ENCODE results near the gene POLR2J2.
"Not testable (repeated sequence)": the region's sequence is repeated elsewhere in the genome, so short reads cannot be mapped to it uniquely, and the experiment has no call there.

Gene POLR2J2

GRCh38 chr7:102671166-102671955 lies at the start of gene POLR2J2:
Gene POLR2J2, minus strand, starts transcription at chr7:102671663. Its CDS starts 62 bp downstream, at chr7:102671601.
- H3K4me3 ChIP-seq (ENCODE audit: low read depth in 1 of 2, low read length in 2 of 2); H3K36me3 ChIP-seq (ENCODE audit: insufficient read depth, low read length); H3K79me2 ChIP-seq (ENCODE audit: insufficient read depth, low read length); H2AFZ ChIP-seq (ENCODE audit: low read depth, low read length); H3K4me1 ChIP-seq (ENCODE audit: insufficient read depth, low read length); H3K4me2 ChIP-seq (ENCODE audit: insufficient read depth, low read length); H3K27me3 ChIP-seq (ENCODE audit: insufficient read depth, low read length, poor library complexity); H3K9ac ChIP-seq (ENCODE audit: low read depth, low read length); H3K9me3 ChIP-seq (ENCODE audit: insufficient read depth, low read length, severe bottlenecking); H4K20me1 ChIP-seq (ENCODE audit: insufficient read depth, low read length); H3K27ac ChIP-seq (ENCODE audit: low read length); DNase-seq: not testable (repeated sequence)
- peak; percentile 84 for ATAC-seq (ENCODE audit: insufficient read depth, low read depth)

DNA sequence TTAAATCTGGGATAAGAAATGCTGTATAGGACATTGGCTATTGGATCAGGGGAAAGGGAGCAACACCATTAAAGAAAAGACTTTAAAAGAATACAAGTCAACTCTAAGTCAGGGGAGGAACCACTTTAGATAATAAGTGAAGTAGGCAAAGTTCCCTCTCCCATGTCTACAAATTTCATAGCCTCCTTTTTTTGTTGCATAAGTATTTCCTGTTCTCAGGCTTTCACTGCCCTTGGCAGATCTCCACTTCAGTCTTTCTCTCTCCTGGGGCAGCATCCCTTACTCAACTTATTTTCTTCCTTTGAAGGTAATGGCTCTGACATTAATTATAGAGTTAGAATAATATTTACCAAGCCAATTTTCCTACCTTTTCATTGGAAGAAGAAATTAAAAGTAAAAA lies 47.0 kb upstream of the POLR2J2 start:
- not testable (repeated sequence) for ATAC-seq (ENCODE audit: insufficient read depth, low read depth); H3K9me3 ChIP-seq (ENCODE audit: insufficient read depth, low read length, severe bottlenecking); H3K27me3 ChIP-seq (ENCODE audit: insufficient read depth, low read length, poor library complexity); H3K4me1 ChIP-seq (ENCODE audit: insufficient read depth, low read length); DNase-seq; H3K27ac ChIP-seq (ENCODE audit: low read length); H4K20me1 ChIP-seq (ENCODE audit: insufficient read depth, low read length); H2AFZ ChIP-seq (ENCODE audit: low read depth, low read length); H3K4me2 ChIP-seq (ENCODE audit: insufficient read depth, low read length); H3K36me3 ChIP-seq (ENCODE audit: insufficient read depth, low read length); H3K79me2 ChIP-seq (ENCODE audit: insufficient read depth, low read length); H3K4me3 ChIP-seq (ENCODE audit: low read depth in 1 of 2, low read length in 2 of 2); H3K9ac ChIP-seq (ENCODE audit: low read depth, low read length)

- not testable (repeated sequence) for H3K4me3 ChIP-seq (ENCODE audit: low read depth in 1 of 2, low read length in 2 of 2); H3K79me2 ChIP-seq (ENCODE audit: insufficient read depth, low read length); H3K4me1 ChIP-seq (ENCODE audit: insufficient read depth, low read length); DNase-seq; ATAC-seq (ENCODE audit: insufficient read depth, low read depth); H3K4me2 ChIP-seq (ENCODE audit: insufficient read depth, low read length); H3K27me3 ChIP-seq (ENCODE audit: insufficient read depth, low read length, poor library complexity); H2AFZ ChIP-seq (ENCODE audit: low read depth, low read length); H3K9ac ChIP-seq (ENCODE audit: low read depth, low read length); H3K36me3 ChIP-seq (ENCODE audit: insufficient read depth, low read length); H3K27ac ChIP-seq (ENCODE audit: low read length); H3K9me3 ChIP-seq (ENCODE audit: insufficient read depth, low read length, severe bottlenecking); H4K20me1 ChIP-seq (ENCODE audit: insufficient read depth, low read length)
Measured at GRCh38 chr7:102715718-102716117, 44.3 kb upstream of the POLR2J2 start.

DNA sequence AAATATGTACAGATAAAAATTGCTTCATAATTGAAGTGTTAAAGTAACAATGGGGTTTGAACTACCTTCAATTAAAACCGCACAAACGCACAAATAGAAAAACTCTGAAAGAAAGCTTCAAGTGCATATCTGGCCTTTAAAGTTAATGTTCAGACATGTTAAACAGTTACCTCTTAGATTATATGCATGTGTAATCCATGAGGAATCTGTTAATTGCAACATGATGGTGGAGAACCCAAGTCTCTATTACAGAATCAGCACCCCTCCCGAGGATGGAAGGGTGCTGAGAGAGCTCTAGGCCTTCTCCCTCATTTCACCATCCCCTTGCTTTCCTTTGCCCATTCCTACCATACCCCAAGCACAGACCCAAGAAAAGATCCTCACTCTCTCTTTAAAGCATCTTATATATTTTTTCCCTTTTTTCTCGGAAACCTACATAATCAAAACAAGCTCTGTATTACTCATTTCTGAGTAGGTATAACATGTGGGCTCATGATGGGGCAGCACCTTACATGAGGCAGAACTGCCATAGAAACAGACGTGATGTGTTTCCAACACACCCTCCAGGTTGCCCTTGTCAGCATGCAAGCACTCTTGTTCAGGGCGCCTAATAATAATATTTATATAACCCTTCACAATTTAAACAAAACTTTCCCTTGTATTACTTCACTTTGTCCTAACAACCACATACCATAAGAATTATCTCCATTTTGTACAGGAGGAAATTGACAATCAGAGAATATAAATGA lies 43.5 kb upstream of the POLR2J2 start:
- H4K20me1 ChIP-seq (ENCODE audit: insufficient read depth, low read length); H3K9ac ChIP-seq (ENCODE audit: low read depth, low read length); H3K9me3 ChIP-seq (ENCODE audit: insufficient read depth, low read length, severe bottlenecking); H3K79me2 ChIP-seq (ENCODE audit: insufficient read depth, low read length); H3K4me2 ChIP-seq (ENCODE audit: insufficient read depth, low read length); H3K27me3 ChIP-seq (ENCODE audit: insufficient read depth, low read length, poor library complexity); H3K27ac ChIP-seq (ENCODE audit: low read length); H2AFZ ChIP-seq (ENCODE audit: low read depth, low read length); H3K36me3 ChIP-seq (ENCODE audit: insufficient read depth, low read length); DNase-seq; H3K4me3 ChIP-seq (ENCODE audit: low read depth in 1 of 2, low read length in 2 of 2); ATAC-seq (ENCODE audit: insufficient read depth, low read depth); H3K4me1 ChIP-seq (ENCODE audit: insufficient read depth, low read length): not testable (repeated sequence)

- not testable (repeated sequence) for H2AFZ ChIP-seq (ENCODE audit: low read depth, low read length); H3K36me3 ChIP-seq (ENCODE audit: insufficient read depth, low read length); H3K4me1 ChIP-seq (ENCODE audit: insufficient read depth, low read length); H3K9ac ChIP-seq (ENCODE audit: low read depth, low read length); H3K4me3 ChIP-seq (ENCODE audit: low read depth in 1 of 2, low read length in 2 of 2); H3K27ac ChIP-seq (ENCODE audit: low read length); H3K4me2 ChIP-seq (ENCODE audit: insufficient read depth, low read length); H3K9me3 ChIP-seq (ENCODE audit: insufficient read depth, low read length, severe bottlenecking); DNase-seq; H3K79me2 ChIP-seq (ENCODE audit: insufficient read depth, low read length); ATAC-seq (ENCODE audit: insufficient read depth, low read depth); H3K27me3 ChIP-seq (ENCODE audit: insufficient read depth, low read length, poor library complexity); H4K20me1 ChIP-seq (ENCODE audit: insufficient read depth, low read length)
Measured at GRCh38 chr7:102713691-102714080, 42.2 kb upstream of the POLR2J2 start.

- not testable (repeated sequence) for H3K4me1 ChIP-seq (ENCODE audit: insufficient read depth, low read length); DNase-seq; H3K36me3 ChIP-seq (ENCODE audit: insufficient read depth, low read length); H3K9me3 ChIP-seq (ENCODE audit: insufficient read depth, low read length, severe bottlenecking); ATAC-seq (ENCODE audit: insufficient read depth, low read depth); H3K4me2 ChIP-seq (ENCODE audit: insufficient read depth, low read length); H3K4me3 ChIP-seq (ENCODE audit: low read depth in 1 of 2, low read length in 2 of 2); H3K27ac ChIP-seq (ENCODE audit: low read length); H3K27me3 ChIP-seq (ENCODE audit: insufficient read depth, low read length, poor library complexity); H2AFZ ChIP-seq (ENCODE audit: low read depth, low read length); H3K9ac ChIP-seq (ENCODE audit: low read depth, low read length); H4K20me1 ChIP-seq (ENCODE audit: insufficient read depth, low read length); H3K79me2 ChIP-seq (ENCODE audit: insufficient read depth, low read length)
Measured at GRCh38 chr7:102713011-102713690, 41.7 kb upstream of the POLR2J2 start.

DNA sequence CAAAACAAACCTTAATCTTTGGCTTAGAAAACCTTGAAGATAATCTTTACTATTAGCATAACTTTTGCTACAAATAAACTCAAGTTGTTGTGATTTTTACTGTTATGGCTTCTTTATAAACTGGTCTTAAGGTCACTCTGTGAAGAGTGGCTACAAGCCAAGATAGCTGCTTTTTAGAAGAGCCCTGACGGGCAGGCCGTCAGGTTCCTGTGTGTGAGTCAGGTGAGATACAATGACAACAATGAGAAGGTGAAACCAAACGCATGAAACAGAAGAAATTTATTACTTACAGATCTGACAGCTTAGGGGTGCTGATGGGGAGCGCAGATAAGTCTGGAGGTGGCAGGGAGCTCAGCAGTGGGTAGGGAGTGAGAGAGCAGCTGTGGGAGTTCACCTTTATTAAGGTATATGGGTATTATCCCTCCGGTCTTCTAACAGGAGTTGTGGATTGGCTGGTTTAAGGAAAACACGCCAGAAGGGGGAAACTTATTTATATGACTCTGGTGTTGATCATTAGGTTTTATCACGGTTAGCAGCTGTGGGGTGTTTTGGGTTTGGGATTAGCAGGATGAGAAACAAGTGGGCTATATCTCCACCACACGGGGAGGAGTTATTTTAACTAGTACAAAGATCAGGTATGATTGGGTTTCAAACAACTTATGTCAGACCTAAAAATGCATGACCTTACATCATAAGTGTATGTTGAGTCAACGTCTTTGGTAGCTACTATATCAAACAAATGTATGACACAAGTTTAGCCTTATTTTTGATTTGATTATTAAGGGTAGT lies 27.7 kb upstream of the POLR2J2 start:
- H2AFZ ChIP-seq (ENCODE audit: low read depth, low read length); H3K27ac ChIP-seq (ENCODE audit: low read length); H3K36me3 ChIP-seq (ENCODE audit: insufficient read depth, low read length); ATAC-seq (ENCODE audit: insufficient read depth, low read depth); H4K20me1 ChIP-seq (ENCODE audit: insufficient read depth, low read length); DNase-seq; H3K79me2 ChIP-seq (ENCODE audit: insufficient read depth, low read length); H3K4me2 ChIP-seq (ENCODE audit: insufficient read depth, low read length); H3K9ac ChIP-seq (ENCODE audit: low read depth, low read length); H3K27me3 ChIP-seq (ENCODE audit: insufficient read depth, low read length, poor library complexity); H3K9me3 ChIP-seq (ENCODE audit: insufficient read depth, low read length, severe bottlenecking); H3K4me3 ChIP-seq (ENCODE audit: low read depth in 1 of 2, low read length in 2 of 2); H3K4me1 ChIP-seq (ENCODE audit: insufficient read depth, low read length): not testable (repeated sequence)
